Measurements from ENCODE around the gene DENND4A. TPM values are rescaled to one million over a fixed set of nuclear protein-coding genes. Genes with fewer than 3 reads are reported as not detected.
"Not testable (repeated sequence)": the region's sequence is repeated elsewhere in the genome, so short reads cannot be mapped to it uniquely, and the experiment has no call there.

Gene DENND4A
- total and polyA plus RNA-seq, 9 of the 15 experiments (the other 6 are each of a cell fraction or from before 2014, with no cell fraction given): 6.8 to 32.3 (median 19.9) TPM

DNA sequence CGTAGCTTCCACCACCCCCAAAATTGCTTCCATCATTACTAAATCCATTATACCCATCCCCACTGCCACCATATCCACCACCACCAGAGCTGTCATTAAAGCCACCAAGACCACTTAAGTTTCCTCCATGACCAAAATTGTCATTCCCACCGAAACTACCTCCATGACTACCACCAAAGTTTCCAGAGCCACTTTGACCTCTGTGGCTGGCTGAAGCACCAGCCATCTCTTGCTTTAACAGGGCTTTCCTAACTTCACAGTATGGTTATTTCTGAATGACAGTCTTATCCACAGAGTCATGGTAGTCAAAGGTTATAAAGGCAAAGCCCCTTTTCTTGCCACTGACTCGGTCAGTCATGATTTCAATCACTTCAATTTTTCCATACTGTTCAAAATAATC is 24.3 kb upstream of the DENND4A start:
- in situ Hi-C loops (cut with MboI) (no loop called here), intact Hi-C loops (cut with micrococcal nuclease) (loop anchor here (5.0 kb wide), 1 partner anchor 74 kb away; no protein-coding TSS in a partner anchor)
- ChIA-PET CTCF (ENCODE audit: low intra/inter-chr PET ratio) (no interaction called here), POLR2A (interaction anchor here (0.6 to 0.8 kb wide), 2 partner anchors 12 to 31 kb away, joined by 3 read pairs; no protein-coding TSS in a partner anchor)
- Histone ChIP-seq H2AFZ (ENCODE audit: low read depth, low read length) (no peak overlapping the region), H3K9me1 (ENCODE audit: control insufficient read depth, insufficient read depth, low read length) (no peaks in the 10 kb centered on the region), H3K4me3 (no peak overlapping the region), H3K27me3 (ENCODE audit: control insufficient read depth in 2 of 2, insufficient read depth in 2 of 2, low read length in 2 of 2) (no peaks in the 10 kb centered on the region), H3K79me2 (ENCODE audit: control insufficient read depth, insufficient read depth, low read length) (no peaks in the 10 kb centered on the region), H3K4me2 (ENCODE audit: insufficient read depth, low read length) (no peak overlapping the region), H3K9me3 (replicated peaks; ENCODE audit: control insufficient read depth, insufficient read depth, low read depth, low read length) (no peaks in the 10 kb centered on the region), H4K20me1 (replicated peaks; ENCODE audit: control insufficient read depth, insufficient read depth, low read length) (no peaks in the 10 kb centered on the region), H3K4me1 (replicated peaks in 1 of 2; ENCODE audit: control insufficient read depth in 2 of 2, insufficient read depth in 2 of 2, low read length in 2 of 2) (peaks cover 11 to 27% of the 10 kb centered on the region in 2 experiments), H3K9ac (ENCODE audit: insufficient read depth in 1 of 2, low read depth in 2 of 2, low read length in 2 of 2) (no peak overlapping the region), H3K36me3 (ENCODE audit: control insufficient read depth, insufficient read depth, low read length) (no peaks in the 10 kb centered on the region), H3K27ac (ENCODE audit: extremely low read depth, low read depth, low read length) (no peak overlapping the region)
- 38% methylated on average over 3 of the region's 3 CpGs for WGBS (ENCODE audit: insufficient coverage, low coverage, missing lambda C conversion rate)
- BruUV-seq (replicated peaks): no TSS peak
- no peak for DNase-seq (ENCODE audit: extremely low read depth in 1 of 4, low spot score in 3 of 4)
- ATAC-seq: no peak
- TF ChIP-seq ARNT (IDR thresholded peaks at IDR 0.05): no peak
- TF ChIP-seq MBD2 (IDR thresholded peaks at IDR 0.05; ENCODE audit: borderline replicate concordance, low read depth): no peak
- TF ChIP-seq FOXJ3 (CRISPR knock-in tag; IDR thresholded peaks at IDR 0.05): no peak
- no peak for TF ChIP-seq ZNF217 (CRISPR knock-in tag; IDR thresholded peaks at IDR 0.05)
- no peak for TF ChIP-seq TEAD1 (CRISPR knock-in tag; IDR thresholded peaks at IDR 0.05)
- TF ChIP-seq, protein P1, sequence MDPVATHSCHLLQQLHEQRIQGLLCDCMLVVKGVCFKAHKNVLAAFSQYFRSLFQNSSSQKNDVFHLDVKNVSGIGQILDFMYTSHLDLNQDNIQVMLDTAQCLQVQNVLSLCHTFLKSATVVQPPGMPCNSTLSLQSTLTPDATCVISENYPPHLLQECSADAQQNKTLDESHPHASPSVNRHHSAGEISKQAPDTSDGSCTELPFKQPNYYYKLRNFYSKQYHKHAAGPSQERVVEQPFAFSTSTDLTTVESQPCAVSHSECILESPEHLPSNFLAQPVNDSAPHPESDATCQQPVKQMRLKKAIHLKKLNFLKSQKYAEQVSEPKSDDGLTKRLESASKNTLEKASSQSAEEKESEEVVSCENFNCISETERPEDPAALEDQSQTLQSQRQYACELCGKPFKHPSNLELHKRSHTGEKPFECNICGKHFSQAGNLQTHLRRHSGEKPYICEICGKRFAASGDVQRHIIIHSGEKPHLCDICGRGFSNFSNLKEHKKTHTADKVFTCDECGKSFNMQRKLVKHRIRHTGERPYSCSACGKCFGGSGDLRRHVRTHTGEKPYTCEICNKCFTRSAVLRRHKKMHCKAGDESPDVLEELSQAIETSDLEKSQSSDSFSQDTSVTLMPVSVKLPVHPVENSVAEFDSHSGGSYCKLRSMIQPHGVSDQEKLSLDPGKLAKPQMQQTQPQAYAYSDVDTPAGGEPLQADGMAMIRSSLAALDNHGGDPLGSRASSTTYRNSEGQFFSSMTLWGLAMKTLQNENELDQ (CRISPR knock-in tag; IDR thresholded peaks at IDR 0.05; ENCODE audit: borderline replicate concordance): no peak
- TF ChIP-seq ZNF668 (CRISPR knock-in tag; IDR thresholded peaks at IDR 0.05): no peak
- TF ChIP-seq GTF2A2 (tag; IDR thresholded peaks at IDR 0.05): no peak
- no peak for TF ChIP-seq CHD1 (IDR thresholded peaks at IDR 0.05; ENCODE audit: low read length)
- no peak for TF ChIP-seq HCFC1 (IDR thresholded peaks at IDR 0.05; ENCODE audit: low read depth, low read length)
- TF ChIP-seq, protein P2, sequence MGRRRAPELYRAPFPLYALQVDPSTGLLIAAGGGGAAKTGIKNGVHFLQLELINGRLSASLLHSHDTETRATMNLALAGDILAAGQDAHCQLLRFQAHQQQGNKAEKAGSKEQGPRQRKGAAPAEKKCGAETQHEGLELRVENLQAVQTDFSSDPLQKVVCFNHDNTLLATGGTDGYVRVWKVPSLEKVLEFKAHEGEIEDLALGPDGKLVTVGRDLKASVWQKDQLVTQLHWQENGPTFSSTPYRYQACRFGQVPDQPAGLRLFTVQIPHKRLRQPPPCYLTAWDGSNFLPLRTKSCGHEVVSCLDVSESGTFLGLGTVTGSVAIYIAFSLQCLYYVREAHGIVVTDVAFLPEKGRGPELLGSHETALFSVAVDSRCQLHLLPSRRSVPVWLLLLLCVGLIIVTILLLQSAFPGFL (CRISPR knock-in tag; IDR thresholded peaks at IDR 0.05): no peak
- TF ChIP-seq KLF1 (tag; IDR thresholded peaks at IDR 0.05): no peak
- no peak for FAIRE-seq

DNA sequence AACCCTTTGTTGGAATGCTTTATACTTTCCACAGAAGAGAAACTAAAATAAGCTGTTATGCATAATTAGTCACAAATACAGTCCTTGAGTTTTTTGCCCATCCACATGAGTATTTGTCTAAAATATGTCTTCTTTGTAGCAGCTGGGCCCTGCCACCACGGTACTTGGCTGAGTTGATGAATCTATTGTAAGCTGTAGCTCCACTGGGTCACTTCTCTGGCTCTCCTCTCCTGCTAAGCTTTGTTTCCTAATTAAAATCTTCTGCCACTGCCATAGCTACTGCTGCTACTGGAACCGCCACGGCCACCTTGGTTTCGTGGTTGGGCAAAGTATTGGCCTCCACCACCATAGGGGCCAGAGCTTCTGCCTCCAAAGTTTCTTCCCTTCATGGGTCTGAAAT is 23.9 kb upstream of the DENND4A start:
- intact Hi-C loops (cut with micrococcal nuclease): loop anchor here (5.0 kb wide), 1 partner anchor 74 kb away; no protein-coding TSS in a partner anchor
- POLR2A ChIA-PET: interaction anchor here (0.6 to 1.4 kb wide), 2 partner anchors 19 to 31 kb away, joined by 3 to 8 read pairs; no protein-coding TSS in a partner anchor

More for the DNA sequence above, 23.9 kb upstream of the DENND4A start:
- H3K9ac ChIP-seq (ENCODE audit: insufficient read depth in 1 of 2, low read depth in 2 of 2, low read length in 2 of 2); H3K36me3 ChIP-seq (ENCODE audit: control insufficient read depth, insufficient read depth, low read length); H2AFZ ChIP-seq (ENCODE audit: low read depth, low read length); H4K20me1 ChIP-seq (replicated peaks; ENCODE audit: control insufficient read depth, insufficient read depth, low read length); H3K79me2 ChIP-seq (ENCODE audit: control insufficient read depth, insufficient read depth, low read length); H3K9me1 ChIP-seq (ENCODE audit: control insufficient read depth, insufficient read depth, low read length); ATAC-seq; BruUV-seq (replicated peaks); in situ Hi-C loops (cut with MboI); H3K9me3 ChIP-seq (replicated peaks; ENCODE audit: control insufficient read depth, insufficient read depth, low read depth, low read length); CTCF ChIA-PET (ENCODE audit: low intra/inter-chr PET ratio); H3K4me3 ChIP-seq; H3K27ac ChIP-seq (ENCODE audit: extremely low read depth, low read depth, low read length); H3K4me2 ChIP-seq (ENCODE audit: insufficient read depth, low read length); DNase-seq (ENCODE audit: extremely low read depth in 1 of 4, low spot score in 3 of 4); FAIRE-seq; H3K27me3 ChIP-seq (ENCODE audit: control insufficient read depth in 2 of 2, insufficient read depth in 2 of 2, low read length in 2 of 2): not testable (repeated sequence)
- 72% methylated on average over 4 of the region's 4 CpGs for WGBS (ENCODE audit: insufficient coverage, low coverage, missing lambda C conversion rate)
- H3K4me1 ChIP-seq (replicated peaks in 1 of 2; ENCODE audit: control insufficient read depth in 2 of 2, insufficient read depth in 2 of 2, low read length in 2 of 2): peaks cover 11 to 26% of the 10 kb centered on the region in 2 experiments
